GM21619 (cell line): ENCODE data around the gene MORN3.
"Not testable (repeated sequence)": the region's sequence is repeated elsewhere in the genome, so short reads cannot be mapped to it uniquely, and the experiment has no call there.

ENCODE experiments used
- ATAC-seq: cut with Tn5 transposase; IDR thresholded peaks from one replicate; pipeline ENCODE4 v1.9.1; 2021; ENCODE audit not compliant: unreplicated experiment

The MORN3 gene

DNA sequence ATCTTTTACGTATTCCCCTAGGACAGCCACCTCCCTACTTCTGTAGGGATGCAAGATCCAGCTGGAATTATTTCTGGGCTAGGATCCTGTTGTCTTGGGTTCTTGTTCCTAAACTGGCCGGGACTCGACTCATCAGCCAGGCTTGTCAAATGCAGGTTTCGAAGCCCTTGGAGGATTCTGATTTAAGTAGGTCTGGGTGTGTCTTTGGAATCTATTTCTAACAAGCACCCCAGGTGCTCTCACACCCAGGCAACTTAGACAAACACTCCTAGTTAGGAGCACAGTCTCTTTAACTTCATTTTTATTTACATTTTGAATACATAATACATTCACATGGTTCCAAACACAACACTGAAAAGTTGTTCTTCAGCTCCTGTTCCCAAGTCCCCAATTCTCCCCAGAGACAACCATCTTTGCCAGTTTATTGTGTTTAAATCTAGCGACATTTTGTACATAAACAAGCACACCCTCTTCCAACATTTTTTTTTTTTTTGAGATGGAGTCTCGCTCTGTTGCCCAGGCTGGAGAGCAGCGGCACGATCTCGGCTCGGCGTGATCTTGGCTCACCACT, 20.9 kb downstream of the MORN3 start:
- no peak for ATAC-seq

DNA sequence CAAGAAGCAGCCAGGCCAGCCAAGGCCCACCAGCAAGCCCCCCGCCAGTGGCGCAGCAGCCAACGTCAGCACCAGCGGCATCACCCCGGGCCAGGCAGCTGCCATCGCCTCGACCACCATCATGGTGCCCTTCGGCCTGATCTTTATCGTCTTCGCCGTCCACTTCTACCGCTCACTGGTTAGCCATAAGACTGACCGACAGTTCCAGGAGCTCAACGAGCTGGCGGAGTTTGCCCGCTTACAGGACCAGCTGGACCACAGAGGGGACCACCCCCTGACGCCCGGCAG, 28.2 kb downstream of the MORN3 start:
- no peak for ATAC-seq

DNA sequence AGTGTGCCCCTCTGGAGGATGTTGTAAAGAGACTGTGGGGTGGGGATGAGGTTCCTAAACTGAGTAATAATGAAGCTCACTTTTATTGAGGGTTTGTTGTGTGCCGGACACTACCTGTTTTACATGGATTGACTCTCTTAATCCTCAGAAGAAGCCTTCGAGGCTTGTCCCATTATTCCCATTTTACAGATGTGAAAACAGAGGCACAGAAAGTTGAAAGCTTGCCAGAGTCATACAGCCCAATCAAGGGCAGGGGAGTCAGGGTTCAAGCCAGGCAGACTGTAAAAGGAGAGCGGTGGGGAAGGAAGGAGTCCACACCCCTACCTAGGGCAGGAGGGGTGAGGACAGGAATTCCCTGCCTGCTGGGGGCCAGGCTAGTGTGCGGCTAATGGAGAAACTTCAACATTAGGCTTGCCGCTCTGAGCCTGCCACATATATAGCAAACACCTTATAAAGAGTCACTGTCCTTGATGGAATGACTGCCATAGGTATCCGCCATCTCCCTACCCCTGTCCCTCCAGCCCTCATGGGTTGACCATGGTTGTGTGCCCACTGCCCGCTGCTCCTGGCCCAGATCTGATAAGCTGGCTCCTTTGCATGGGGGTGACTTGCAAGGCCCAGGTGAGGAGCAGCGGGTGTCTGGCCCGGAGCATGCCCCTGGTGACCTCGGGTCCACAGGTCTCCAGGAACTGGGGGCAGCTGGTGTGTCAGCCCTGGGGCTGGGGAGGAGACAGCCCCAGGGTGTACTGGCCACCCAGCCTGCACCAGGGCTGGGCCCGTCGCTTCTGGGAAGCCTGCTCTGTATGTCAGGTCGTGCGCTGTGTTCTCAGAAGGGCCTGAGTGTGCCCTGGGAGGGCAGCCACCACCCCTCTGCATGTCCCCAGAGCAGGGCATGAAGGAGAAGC, 30.9 kb downstream of the MORN3 start:
- no peak for ATAC-seq

DNA sequence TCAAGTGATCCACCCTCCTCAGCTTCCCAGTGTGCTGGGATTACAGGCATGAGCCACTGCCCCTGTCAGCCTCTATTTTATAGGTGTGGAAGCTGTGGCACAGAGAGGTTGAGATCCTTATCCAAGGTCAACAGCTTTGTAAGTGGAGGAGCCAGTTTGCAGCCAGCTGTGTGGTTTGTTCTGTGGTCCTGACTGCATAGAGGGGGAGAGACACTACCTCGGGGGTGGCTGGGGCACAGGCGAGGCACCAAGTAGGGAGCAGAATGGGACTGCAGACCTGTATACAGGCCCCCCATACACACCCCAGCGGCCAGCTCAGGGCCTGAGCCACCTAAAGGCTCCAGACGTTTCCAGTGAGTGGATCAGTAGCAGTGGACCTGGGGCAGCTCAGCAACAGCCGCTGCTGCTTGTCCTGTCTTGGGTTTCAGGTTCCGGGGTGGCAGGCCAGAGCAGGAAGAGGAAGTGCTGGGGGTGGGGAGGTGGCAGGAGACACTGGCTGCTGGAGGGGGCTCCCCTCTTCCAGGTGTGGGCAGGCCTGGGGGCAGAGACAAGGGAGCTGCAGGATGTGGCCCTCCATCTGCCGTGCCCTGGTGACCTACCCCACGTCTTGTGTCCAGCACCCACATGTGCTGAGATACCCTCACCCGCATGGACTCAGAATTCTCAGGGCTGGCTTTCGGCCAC, 32.1 kb downstream of the MORN3 start:
- peak; percentile 73 for ATAC-seq

DNA sequence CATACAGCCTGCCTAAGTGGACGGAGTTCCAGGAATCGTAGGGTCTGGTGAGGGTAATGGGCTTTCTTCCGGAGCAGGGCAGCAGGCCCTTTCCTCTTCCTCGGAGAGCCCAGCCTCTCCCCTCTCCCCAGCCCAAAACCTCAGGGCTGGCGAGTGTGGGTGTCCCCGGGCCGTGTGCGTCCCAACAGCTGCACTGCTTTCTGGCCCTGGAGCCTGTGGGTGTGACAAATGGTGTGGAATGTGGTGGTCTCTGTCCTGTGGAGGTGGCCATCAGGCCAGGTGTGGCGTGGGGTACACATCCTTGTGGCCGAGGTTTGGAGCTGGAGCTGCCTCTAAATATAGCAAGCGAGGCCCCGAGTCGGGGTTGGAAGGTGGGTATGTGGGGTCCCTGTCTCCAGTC, 34.6 kb downstream of the MORN3 start:
- no peak for ATAC-seq

DNA sequence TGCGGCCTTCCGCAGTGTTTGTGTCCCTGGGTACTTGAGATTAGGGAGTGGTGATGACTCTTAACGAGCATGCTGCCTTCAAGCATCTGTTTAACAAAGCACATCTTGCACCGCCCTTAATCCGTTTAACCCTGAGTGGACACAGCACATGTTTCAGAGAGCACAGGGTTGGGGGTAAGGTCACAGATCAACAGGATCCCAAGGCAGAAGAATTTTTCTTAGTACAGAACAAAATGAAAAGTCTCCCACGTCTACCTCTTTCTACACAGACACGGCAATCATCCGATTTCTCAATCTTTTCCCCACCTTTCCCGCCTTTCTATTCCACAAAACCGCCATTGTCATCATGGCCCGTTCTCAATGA, 35.6 kb downstream of the MORN3 start:
- not testable (repeated sequence) for ATAC-seq

DNA sequence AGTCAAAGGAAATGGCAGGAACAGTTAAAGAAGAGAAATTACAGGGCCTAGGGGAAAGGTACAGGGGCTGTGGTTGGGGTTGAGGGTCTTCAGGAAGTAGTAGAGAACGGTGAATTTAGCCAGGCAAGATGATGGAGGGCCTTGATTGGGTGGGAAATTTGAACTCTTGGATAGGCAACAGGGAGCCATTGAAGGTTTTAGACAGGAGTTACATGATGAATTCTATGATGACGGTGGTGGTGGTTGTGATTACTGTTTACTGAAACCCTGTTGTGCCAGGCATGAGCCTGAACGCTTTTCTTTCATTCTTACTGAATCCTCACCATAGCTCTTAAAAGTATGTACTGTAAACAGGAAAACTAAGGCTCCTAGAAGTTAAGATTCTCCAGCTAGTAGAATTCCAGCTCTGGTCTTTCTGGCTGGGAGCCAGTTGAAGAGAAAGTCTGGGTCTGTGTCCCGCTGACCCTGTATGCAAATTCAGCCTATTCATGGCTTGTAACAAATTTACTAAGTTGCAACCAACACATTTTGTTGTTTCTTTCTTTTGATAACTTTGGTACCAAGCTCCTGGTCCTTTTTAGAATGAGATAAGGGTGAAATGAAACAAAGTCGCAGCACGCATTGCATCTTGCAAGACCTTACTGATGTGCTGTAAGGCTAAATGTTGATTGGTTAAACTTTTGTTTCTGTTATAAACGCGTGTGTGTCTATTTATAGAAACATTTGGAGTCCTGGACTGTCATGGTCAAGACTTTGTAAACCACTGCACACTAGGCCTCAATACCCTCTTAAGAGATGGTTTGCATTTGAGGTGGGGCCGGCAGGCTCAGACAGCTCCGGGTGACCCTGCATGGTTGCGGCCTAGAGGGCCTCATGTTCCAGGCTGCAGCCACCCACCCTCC, 37.1 kb downstream of the MORN3 start:
- no peak for ATAC-seq

DNA sequence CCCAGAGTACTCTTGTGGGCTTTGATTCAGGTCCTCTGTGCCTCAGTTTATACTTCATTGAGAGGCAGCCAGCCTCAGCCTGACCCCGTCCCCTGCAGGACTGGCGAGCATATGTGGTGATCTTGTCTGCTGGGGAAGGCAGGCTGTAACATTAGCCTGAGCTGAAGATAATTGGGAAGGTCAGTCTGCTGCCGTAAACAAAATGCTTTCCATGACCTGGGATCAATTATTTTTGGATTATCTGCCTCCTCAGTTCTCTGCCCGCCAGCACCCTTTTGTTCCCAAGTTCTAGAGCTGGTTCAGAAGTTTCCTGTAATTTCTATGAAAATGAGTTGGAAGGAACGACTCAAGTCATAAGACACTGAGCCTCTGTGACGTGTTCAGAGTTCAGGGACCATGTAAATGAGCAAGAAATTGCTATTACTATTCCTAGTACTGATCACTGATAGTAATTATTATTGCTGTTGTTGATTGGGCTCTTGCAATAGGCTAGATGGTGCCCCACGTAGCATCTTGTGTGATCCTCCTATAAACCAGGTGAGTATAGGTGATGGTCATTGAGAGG, 38.6 kb downstream of the MORN3 start:
- no peak for ATAC-seq

DNA sequence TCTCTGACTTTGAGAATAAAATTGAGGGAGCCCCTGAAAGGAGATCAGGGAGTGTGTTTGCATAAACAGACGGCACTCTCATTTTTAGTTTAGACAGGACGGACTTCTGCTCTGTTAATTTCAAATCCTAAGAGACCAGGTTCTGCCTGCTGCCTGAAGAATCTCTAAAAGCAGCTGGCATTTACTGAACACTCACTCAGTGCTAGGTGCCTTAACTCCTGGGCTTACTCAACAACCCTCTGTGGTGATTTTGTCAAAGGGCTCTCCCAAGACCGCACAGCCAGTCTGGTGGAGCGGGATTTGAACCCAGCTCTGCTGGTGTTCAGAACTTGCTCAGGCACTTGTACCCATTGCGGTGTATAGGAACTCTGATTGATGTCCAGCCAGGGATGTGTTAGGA, 40.9 kb downstream of the MORN3 start:
- ATAC-seq, result no peak

DNA sequence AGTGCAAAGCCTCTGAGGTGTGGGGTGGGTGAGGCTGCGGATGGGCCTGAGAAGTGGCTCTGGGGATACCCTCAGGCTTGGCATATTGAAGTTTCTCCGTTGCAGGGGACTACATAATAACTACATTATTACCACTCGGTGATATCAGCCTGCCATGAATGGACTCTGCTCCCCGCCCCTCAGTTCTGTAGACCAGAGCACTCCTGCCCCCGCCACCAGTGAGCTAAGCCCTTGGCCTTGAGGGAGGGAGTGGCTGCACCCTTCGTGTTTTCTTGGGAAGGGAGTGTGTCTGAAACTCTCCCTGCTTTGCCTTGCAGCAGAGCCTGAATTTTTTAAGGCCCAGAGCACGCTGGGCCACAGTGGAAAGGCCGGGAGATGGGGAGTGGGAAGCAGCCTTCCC, 41.4 kb downstream of the MORN3 start:
- ATAC-seq, result no peak

DNA sequence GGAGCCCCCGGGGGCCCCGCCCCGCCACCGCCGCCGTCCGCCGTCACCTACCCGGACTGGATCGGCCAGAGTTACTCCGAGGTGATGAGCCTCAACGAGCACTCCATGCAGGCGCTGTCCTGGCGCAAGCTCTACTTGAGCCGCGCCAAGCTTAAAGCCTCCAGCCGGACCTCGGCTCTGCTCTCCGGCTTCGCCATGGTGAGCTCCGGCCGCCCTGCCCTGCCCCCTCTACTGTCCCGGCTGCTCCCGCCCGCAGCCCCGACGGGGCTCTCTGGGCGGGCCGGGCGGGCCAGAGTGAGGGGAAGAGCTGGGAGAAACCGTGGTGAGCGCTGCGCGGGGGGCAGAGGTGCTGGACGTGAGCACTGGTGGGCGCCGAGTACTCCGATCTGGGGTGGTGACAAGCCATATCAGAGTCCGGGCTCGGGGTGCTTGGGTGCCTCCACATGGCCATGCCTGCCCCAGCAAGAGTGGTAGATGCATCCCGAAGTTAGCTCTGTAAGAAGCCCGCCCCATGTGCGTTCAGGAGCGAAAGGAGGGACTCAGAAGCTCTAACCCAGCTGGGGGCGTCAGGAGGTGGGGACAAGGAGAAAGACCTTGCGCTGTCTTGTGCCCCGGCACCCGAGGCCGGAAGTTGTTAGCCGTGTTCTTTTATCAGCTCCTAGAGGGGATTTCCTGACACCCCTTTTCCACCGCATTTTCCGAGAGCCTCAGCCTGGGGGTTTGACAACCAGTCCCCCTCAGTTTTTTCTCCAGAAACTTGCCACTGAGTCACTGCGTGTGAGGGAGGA, 42.4 kb downstream of the MORN3 start:
- ATAC-seq, result peak; percentile 33

DNA sequence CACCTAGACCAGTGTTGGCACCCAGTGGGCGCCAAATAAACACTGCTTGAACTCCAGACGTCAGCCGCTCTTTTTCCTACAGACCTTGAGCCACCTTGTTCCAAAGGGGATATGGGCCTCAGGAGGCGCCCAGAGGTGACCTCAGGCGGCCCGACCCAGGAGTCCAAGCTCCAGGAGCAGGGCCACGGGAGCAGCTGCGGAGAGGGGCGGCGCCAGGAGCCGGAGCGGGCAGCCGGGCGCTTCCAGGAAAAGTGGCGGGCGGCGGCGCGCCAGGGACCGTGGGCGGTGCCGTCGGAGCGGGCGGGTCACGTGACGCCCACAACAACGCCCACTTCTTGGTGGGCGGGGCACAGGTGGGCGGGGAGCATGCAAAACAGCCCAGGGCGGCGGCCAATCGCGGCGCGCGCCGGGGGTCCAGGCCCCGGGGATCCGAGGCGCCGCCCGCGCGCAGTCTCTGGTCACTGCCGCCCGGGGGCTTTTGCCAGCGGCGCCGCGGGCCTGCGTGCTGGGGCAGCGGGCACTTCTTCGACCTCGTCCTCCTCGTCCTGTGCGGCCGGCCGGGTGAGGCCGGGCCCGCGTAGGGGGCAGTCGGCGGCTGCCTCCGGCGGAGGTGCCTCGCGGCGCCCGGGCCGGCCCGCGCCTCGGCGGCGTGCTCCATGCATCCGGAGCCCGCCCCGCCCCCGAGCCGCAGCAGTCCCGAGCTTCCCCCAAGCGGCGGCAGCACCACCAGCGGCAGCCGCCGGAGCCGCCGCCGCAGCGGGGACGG, 43.2 kb downstream of the MORN3 start, which contains the start of gene ORAI1:
Gene ORAI1, plus strand, starts transcription at position 444 of the 766 bp plus-strand sequence.
- peak; percentile 53 for ATAC-seq

DNA sequence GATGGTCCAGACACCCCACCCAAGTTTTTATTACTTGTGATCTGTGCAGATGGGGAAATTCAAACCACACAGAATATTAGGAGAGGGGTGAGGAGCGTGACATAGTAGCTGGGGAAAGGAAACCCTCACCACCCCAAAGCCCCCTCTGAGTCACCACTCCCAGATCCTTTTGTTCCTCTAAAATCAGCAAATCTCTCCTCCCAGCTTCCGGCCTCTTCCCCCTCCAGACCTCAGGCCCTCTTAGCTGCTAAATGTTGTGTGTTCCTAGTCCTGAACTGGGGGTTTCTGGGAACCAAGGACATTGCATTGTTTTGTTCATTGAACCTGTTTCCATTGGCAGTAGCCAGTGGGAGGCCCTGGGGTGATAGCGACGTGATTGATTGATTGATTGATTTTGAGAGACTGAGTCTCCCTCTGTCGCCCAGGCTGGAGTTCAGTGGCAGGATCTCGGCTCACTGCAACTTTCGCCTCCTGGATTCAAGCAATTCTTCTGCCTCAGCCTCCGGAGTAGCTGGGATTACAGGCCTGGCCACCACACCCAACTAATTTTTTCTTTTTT, 49.0 kb downstream of the MORN3 start:
- no peak for ATAC-seq

DNA sequence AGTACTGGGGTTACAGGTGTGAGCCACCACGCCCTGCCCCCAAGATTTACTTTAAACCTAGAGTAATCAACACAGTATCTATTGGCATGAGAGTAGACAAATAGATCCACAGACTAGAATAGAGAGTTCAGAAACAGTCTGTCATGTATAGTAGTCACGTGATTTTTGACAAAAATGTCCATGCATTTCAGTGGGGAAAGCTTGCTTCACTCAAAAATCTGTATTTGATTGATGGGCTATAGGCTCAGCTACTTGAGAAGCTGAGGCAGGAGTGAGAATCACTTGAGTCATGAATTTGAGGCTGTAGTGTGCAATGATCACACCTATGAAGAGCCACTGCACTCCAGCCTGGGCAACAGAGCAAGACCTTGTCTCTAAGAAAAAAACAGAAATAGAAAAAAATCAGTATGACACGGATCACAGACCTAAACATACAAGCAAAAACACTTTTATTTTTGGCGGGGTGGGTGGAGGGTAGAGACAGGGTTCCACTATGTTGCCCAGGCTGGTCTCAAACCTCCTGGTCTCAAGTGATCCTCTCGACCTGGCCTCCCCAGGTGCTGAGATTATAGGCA, 50.7 kb downstream of the MORN3 start:
- ATAC-seq, result no peak

DNA sequence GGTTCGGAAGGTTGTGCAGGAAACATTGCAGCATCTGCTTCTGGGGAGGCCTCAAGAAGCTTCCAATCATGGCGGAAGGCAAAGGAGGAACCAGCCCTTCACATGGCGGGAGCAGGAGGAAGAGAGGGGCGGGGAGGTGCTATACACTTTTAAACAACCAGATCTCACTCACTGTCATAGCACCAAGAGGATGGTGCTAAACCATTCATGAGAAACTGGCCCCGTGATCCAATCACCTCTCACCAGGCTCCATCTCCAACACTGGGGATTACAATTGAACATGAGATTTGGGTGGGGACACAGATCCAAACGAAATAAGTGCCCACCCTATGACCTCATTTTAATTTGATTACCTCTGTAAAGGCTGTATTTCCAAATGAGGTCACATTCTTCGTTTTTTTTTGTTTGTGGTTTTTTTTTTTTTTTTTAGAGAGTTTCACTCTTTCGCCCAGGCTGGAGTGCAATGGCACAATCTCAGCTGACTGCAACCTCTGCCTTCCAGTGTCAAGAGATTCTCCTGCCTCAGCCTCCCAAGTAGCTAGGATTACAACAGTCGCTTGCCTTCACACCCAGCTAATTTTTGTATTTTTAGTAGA, 54.5 kb downstream of the MORN3 start:
- ATAC-seq, result no peak

DNA sequence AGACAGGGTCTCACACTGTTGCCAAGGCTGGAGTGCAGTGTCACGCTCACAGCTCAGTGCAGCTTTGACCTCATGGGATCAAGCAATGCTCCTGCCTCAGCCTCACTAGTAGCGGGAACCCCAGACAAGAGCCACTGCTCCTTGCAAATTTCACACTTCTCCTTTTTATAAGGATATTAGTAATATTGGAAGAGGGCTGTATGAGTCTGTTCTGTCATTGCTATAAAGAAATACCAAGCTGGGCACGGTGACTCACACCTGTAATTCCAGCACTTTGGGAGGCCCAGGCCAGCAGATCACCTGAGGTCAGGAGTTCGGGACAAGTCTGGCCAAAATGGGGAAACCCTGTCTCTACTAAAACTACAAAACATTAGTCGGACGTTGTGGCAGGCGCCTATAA, 56.0 kb downstream of the MORN3 start:
- no peak for ATAC-seq

DNA sequence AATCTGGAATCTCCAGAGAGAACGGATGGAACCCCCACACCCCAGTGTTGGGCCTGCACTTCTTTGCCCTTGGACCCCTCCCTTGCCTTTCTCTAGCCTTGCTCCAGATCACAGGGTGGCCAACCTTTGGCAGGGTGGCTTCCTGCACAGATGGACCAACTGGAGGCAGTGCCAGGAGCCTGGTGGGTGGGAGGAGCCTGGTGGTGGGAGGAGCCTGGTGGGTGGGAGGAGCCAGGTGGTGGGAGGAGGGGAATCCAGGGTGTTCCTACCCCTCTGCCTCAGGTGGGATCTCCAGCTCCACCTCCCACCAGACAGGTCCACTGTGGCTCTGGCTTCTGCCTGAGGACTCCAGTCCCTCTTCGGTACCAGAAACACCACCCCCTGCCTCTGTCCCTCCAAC, 58.1 kb downstream of the MORN3 start:
- ATAC-seq, result no peak
